HG03159 (cell line): ENCODE data around the gene VPS13D.
"Not testable (repeated sequence)": the region's sequence is repeated elsewhere in the genome, so short reads cannot be mapped to it uniquely, and the experiment has no call there.

Experiments used
- ATAC-seq: cut with Tn5 transposase; IDR thresholded peaks from one replicate; pipeline ENCODE4 v1.9.1; 2021; ENCODE audit warnings: mild to moderate bottlenecking, moderate library complexity; ENCODE audit not compliant: unreplicated experiment

VPS13D gene

GRCh38 chr1:12196641-12197482 is 33.0 kb upstream of the VPS13D start:
- no peak for ATAC-seq

DNA sequence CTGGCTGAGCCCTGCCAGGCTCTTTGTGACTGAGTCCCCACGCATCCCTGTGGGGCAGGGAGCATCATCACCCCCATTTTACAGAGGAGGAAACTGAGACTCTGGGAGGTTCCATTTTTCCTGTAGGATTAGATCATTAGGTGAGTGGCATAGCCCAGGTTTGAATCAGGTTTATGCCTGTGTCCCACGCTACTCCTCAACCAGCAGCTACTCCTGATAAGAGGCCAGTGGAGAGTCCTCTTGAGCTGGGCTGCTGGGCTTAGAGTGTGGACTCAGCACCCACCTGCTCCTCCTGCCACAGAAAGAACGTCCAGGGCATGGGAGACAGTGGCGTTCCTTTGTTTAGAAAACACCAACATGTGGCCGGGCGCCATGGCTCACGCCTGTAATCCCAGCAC is 32.3 kb upstream of the VPS13D start:
- ATAC-seq: no peak

DNA sequence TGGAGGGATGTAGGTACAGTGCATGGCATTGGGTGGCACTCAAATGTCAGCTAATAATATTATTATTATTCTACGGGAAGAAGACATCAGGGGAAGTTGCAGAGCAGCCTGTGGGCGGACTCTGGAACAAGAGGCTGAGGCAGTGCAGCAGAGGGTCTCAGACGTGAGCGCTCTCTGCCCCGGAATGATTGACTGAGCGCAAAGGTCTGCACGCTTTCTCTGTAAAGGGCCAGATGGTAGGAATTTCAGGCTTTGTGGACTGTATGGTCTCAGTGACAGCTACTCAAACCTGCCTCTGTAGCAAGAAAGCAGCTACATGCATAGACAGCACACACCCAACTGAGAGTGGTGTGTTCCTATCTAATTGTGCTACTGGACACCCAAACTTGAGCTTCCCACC is 29.6 kb upstream of the VPS13D start:
- ATAC-seq: no peak

DNA sequence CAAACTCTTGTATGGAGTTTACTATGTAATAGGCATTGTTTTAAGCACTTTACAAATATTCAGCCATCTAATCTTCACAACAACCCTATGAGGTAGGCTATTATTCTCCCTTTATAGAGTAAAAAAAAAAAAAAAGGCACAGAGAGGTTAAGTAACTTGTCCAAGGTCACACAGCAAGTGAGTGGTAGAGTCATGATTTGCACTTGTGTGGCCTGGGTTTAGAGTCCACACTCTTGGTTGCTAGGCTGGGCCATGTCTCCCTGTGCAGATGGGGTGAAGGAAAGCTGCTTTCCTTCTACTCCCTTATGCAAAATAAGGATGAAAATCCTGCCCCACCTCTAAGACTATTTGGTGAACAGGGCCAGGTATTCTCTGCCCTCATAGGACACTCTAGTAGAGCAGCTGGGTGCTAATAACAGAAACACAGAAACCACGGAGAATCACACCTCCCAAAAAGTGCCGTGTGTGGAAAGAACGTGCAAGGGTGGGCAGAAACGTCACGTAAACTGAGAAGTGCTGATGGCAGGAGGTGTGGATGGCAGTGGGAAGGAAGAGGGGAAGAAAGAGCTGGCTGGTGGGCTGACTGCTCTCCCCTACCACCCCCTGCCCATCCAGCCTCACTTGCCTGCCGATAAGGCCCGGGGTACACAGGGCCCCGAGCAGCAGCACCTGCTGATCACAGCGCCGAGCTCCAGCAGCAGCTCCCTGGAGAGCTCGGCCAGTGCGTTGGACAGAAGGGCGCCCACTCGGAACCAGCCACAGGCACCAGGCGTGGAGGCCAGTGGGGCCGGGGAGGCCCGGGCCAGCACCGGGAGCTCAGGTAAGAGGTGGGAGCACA is 28.3 kb upstream of the VPS13D start:
- no peak for ATAC-seq

DNA sequence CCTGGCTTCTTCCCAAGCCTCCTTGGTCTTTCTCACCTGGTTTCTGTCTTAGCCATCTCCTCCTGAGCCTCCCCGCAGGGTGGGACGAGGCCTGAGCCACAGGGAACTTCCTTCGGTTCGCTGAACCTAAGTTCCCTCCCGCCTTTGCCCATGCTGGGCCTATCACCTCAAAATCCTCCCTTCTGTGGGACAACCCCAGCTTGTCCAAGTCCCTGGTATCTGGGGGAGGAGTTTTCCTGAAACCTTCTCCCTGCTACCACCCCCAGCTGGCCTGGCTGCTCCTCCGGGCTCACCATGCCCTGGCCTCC is 27.7 kb upstream of the VPS13D start:
- ATAC-seq: no peak

DNA sequence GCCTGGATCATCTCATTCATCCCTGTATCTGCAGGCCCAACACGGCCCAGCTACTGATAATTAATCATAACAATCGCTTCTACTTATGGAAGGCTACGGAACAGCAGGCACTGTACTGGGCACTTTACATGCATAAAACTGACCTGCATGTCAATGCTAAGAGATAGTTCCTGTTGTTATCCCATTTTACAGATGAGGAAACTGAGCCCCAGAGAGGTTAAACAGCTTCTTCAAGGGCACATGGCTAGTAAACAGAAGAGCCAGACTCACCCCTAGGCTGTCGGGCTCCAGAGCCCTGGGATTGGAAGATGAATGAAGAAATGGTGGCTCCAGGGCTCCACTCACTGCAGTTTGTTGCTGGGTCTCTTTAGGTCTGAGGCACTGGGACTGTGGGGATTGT is 27.3 kb upstream of the VPS13D start:
- no peak for ATAC-seq

- no peak for ATAC-seq
Observed at GRCh38 chr1:12203216-12204007, 26.4 kb upstream of the VPS13D start.

DNA sequence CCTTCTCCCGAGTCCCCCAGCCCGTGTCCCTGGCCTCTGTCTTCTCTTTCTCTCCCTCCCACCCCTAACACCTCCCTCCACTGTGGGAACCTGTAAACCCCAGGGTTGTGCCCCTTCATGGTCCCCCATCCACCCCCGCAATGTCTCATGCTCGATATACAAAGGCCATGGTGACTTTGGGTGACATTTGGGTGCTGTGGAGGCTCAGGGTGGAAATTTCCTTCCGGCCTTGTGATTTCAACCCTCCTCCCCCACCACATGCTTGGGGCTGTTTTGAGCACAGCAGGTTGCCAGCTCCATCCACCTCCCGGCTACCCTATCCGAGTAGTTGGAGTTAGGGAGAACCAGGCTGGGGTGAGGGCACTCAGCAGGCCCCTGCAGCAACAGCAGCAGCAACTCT is 25.7 kb upstream of the VPS13D start:
- no peak for ATAC-seq

DNA sequence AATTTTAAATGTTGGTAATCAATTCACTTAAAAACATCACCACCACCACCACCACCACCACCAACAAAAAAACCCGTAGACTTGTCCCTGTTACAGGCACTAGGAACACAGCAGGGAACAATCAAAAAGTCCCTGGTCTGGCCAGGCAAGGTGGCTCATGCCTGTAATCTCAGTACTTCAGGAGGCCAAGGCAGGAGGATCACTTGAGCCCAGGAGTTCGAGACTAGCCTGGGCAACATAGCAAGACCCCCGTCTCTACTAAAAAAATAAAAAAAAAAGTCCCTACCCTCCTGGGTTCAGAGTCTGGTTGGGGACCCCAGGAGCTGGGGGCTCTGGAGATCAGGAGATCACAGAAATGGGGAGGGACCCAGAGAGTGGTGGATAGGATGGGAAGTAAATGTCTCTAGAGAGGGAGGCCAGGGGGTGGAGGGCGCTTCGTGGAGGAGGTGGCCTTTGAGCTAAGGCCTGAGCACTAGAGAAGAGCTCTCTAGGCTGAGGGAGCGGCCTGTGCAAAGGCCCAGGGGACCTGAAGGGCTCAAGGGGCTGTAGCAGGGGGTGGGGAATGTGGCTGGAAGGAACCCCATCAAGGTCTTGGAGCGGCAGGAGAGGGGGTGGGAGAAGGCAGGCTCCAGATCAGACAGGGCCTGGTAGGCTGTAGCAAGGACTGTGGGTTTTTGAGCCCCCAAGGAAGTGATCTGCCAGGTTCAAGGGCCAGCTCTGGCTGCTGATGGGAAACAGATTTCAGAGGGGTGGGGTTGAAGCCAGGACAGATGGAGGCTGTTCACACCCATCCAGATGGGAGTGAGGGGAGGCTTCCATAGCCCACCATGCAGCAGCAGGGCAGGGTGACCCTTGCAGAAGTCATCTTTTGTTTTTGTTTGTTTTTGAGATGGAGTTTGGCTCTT is 24.8 kb upstream of the VPS13D start:
- ATAC-seq: no peak

DNA sequence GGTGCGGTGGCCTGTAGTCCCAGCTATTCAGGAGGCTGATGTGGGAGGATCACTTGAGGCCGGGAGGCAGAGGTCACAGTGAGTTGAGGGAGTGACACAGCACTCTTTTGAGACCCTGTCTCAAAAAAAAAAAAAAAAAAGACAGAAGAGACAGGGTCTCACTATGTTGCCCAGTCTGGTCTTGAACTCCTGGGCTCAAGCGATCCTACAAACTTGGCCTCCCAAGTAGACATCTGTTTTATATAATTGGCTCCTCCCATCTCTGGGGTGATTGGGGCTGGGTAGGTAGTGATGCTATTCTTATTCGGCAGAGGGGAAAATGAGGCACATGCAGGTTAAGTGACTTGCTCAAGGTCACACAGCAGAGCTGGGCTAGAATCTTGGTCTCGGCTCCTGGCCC is 23.6 kb upstream of the VPS13D start:
- ATAC-seq: no peak

GRCh38 chr1:12206792-12207424 is 22.9 kb upstream of the VPS13D start:
- ATAC-seq: no peak

- ATAC-seq: no peak
Observed at GRCh38 chr1:12208271-12208670, 21.6 kb upstream of the VPS13D start.

- ATAC-seq: no peak
Observed at GRCh38 chr1:12208764-12209494, 20.9 kb upstream of the VPS13D start.

GRCh38 chr1:12209495-12209832 is 20.4 kb upstream of the VPS13D start:
- ATAC-seq: no peak

- ATAC-seq: no peak
Observed at GRCh38 chr1:12215118-12215961, 14.5 kb upstream of the VPS13D start.

DNA sequence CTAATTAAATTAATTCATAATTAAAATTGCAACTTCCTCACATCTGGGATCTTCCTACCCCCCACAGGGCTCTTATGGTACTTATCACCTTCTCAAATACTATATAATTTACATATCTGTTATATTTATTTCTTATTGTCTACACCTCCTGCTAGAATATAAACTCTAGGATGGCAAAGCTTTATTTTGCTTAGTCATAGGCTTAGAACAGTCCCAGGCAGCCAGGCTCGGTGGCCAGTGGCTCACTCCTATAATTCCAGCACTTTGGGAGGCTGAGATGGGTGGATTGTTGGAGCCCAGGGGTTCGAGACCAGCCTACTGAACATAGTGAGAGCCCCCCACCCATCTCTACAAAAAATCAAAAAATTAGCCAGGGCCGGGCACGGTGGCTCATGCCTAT is 10.0 kb upstream of the VPS13D start:
- ATAC-seq: no peak

DNA sequence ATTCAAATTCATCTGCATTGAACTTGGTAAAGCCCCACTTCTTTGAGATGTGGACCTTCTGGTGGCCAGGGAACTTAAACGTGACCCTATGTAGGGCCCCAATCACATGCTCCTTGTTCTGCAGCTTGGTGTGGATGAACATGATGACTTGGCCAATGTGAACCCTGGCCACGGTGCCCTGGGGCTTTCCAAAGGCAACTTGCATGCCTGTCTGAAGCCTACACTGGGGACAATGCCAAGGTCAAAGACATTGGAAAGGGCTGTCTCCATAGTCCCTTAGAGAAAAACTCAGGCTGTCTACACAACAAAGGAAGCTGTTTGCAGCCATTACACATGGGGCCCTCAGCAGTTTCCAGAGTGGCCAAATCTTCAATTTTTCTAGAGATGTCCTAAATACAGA is 8.9 kb upstream of the VPS13D start:
- no peak for ATAC-seq

GRCh38 chr1:12222700-12223099 is 7.1 kb upstream of the VPS13D start:
- ATAC-seq: not testable (repeated sequence)

DNA sequence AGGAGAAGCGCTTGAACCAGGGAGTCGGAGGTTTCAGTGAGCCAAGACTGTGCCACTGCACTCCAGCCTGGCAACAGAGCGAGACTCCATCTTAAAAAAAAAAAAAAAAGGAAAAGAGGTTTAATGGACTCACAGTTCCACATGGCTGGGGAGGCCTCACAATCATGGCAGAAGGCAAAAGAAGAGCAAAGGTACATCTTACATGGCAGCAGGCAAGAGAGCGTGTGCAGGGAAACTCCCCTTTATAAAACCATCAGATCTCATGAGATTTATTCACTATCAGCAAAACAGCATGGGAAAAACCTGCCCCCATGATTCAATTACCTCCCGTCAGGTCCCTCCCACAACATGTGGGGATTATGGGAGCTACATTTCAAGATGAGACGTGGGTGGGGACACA is 5.7 kb upstream of the VPS13D start:
- ATAC-seq: not testable (repeated sequence)
